Measurements from ENCODE around the gene PPP6R3. TPM values are rescaled to one million over a fixed set of nuclear protein-coding genes. Genes with fewer than 3 reads are reported as not detected.

PPP6R3 gene
- total RNA-seq, 1 donor from 2014 or later: 121 TPM

DNA sequence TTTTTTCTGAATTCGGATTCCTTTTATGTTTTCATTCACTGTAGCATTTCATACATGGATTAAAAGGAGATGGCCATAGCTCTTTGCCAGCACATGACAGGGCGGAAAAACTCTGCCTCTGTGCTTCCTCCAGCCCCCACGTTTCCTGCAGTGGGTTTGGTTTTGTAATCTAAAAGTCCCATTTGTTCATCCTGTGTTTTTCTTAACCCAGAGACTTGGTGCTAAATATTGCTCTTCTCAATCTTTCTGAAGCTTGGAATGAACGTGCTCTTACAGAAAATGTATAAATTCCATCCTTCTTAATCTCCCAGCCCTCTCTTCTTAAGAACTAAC, 89.9 kb downstream of the PPP6R3 start:
- DNase-seq (ENCODE audit: extremely low spot score in 2 of 2): no peak
- intact Hi-C loops (cut with DNase I): no loop called here
- TF ChIP-seq, protein P1, sequence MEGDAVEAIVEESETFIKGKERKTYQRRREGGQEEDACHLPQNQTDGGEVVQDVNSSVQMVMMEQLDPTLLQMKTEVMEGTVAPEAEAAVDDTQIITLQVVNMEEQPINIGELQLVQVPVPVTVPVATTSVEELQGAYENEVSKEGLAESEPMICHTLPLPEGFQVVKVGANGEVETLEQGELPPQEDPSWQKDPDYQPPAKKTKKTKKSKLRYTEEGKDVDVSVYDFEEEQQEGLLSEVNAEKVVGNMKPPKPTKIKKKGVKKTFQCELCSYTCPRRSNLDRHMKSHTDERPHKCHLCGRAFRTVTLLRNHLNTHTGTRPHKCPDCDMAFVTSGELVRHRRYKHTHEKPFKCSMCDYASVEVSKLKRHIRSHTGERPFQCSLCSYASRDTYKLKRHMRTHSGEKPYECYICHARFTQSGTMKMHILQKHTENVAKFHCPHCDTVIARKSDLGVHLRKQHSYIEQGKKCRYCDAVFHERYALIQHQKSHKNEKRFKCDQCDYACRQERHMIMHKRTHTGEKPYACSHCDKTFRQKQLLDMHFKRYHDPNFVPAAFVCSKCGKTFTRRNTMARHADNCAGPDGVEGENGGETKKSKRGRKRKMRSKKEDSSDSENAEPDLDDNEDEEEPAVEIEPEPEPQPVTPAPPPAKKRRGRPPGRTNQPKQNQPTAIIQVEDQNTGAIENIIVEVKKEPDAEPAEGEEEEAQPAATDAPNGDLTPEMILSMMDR (IDR thresholded peaks at IDR 0.05): no peak
- TF ChIP-seq POLR2A (IDR thresholded peaks at IDR 0.05) (no peak), POLR2AphosphoS5 (IDR thresholded peaks at IDR 0.05; ENCODE audit: insufficient read depth in 1 of 2, low read depth in 1 of 2) (no peak)
- H3K4me1 ChIP-seq: peaks cover 43% of the 10 kb centered on the region
- peaks cover 0 to 17% of the 10 kb centered on the region in 2 donors for H3K36me3 ChIP-seq
- no peaks in the 10 kb centered on the region for H3K9me3 ChIP-seq
- H3K4me3 ChIP-seq: no peak overlapping the region
- peak overlapping the region; percentile 20 for H3K27ac ChIP-seq
- no peaks in the 10 kb centered on the region for H3K27me3 ChIP-seq

DNA sequence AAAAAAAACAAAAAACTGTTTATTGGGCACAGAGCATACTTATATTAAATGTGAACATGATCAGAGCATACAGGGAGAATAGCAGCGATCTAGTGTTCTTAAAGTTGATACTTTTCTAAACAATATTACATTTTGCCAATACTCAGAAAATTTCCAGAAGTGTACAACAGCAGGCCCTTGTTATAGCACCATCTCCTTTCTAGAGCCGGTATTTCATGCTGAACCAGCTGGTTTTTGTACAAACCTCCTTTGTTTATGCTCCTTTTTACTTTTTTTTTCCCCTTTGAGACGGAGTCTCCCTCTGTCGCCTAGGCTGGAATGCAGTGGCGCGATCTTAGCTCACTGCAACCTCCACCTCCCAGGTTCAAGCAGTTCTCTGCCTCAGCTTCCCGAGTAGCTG, 90.7 kb downstream of the PPP6R3 start:
- H3K27ac ChIP-seq: no peak overlapping the region
- no peaks in the 10 kb centered on the region for H3K9me3 ChIP-seq
- intact Hi-C loops (cut with DNase I): no loop called here
- no peak for DNase-seq (ENCODE audit: extremely low spot score in 2 of 2)
- TF ChIP-seq, protein P1 (IDR thresholded peaks at IDR 0.05): no peak
- TF ChIP-seq POLR2A (IDR thresholded peaks at IDR 0.05): no peak
- no peak overlapping the region for H3K4me3 ChIP-seq
- H3K4me1 ChIP-seq: peaks cover 35% of the 10 kb centered on the region
- H3K27me3 ChIP-seq: no peaks in the 10 kb centered on the region
- peaks cover 0 to 16% of the 10 kb centered on the region in 2 donors for H3K36me3 ChIP-seq

DNA sequence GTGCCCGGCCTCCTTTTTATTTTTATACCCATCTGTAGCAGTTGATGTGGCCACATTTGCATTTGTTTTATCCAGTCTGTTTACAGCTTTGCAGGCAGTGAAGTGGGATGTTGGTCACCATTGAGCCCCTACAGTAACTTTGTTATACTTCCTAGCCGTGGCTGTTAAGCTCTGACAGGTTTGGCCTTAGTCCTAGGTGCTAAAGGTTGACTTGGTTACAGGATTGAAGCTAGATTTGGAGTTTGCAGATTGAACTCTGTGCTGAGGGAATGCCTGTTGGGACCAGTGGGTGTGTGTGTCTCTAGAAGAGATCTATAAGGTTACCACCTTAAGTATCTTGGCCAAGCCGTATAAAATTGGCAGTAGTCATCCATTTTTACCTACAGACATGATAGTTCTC, 91.2 kb downstream of the PPP6R3 start:
- TF ChIP-seq, protein P1 (IDR thresholded peaks at IDR 0.05): no peak
- TF ChIP-seq POLR2A (IDR thresholded peaks at IDR 0.05): no peak
- TF ChIP-seq POLR2AphosphoS5 (IDR thresholded peaks at IDR 0.05; ENCODE audit: insufficient read depth in 1 of 2, low read depth in 1 of 2): no peak
- Histone ChIP-seq H3K27me3 (no peaks in the 10 kb centered on the region), H3K27ac (no peak overlapping the region)

DNA sequence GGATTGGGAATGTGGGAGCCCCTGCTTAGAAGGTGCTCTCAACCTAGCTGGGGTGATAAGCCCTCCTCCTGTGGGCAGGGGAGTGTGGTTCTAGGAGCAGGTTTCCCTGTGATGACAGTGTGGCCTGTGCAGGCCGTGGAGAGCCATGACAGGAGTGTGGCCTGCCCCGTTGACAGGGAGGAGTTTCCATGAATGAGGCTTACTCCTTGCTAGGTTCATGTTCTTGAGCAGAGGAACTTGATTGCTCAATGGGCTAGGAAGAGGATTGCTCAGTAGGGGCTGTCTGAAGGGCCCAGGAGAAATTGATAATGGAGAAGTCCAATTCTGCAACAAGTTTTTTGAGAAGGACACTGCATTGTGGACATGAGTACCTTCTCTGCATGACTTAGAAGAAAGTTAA, 92.0 kb downstream of the PPP6R3 start:
- Histone ChIP-seq H3K9me3 (no peaks in the 10 kb centered on the region), H3K27me3 (no peaks in the 10 kb centered on the region), H3K36me3 (peaks cover 0 to 9% of the 10 kb centered on the region in 2 donors), H3K27ac (no peak overlapping the region), H3K4me3 (no peak overlapping the region), H3K4me1 (peaks cover 29% of the 10 kb centered on the region)
- TF ChIP-seq POLR2A (IDR thresholded peaks at IDR 0.05) (no peak), POLR2AphosphoS5 (IDR thresholded peaks at IDR 0.05; ENCODE audit: insufficient read depth in 1 of 2, low read depth in 1 of 2) (no peak)
- TF ChIP-seq, protein P1 (IDR thresholded peaks at IDR 0.05): no peak
- intact Hi-C loops (cut with DNase I): no loop called here
- DNase-seq (ENCODE audit: extremely low spot score in 2 of 2): no peak

More for the DNA sequence above, 91.2 kb downstream of the PPP6R3 start:
- intact Hi-C loops (cut with DNase I): no loop called here
- H3K9me3 ChIP-seq: no peaks in the 10 kb centered on the region
- DNase-seq (ENCODE audit: extremely low spot score in 2 of 2): no peak
- no peak overlapping the region for H3K4me3 ChIP-seq
- peaks cover 30% of the 10 kb centered on the region for H3K4me1 ChIP-seq
- H3K36me3 ChIP-seq: peaks cover 0 to 10% of the 10 kb centered on the region in 2 donors

DNA sequence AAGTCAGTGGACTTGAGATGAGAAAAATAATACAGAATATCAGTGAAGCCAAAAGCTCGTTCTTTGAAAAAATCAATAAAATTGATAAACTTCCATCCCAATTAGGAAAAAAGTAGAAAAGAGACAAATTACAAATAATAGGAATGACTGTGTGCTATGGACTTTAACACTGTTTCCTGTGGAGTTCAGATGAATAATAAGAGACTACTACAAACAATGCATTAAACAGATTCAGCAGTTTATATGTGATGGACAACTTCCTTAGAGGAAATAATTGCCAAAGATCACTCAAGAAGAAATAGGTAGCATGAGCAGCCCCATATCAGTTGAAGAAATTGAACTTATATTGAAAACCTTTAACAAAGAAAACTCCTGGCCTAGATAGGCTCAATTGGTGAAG, 99.7 kb downstream of the PPP6R3 start:
- Histone ChIP-seq H3K4me3 (no peak overlapping the region), H3K9me3 (no peaks in the 10 kb centered on the region), H3K27me3 (no peaks in the 10 kb centered on the region), H3K27ac (no peak overlapping the region), H3K36me3 (peaks cover 0 to 16% of the 10 kb centered on the region in 2 donors), H3K4me1 (no peaks in the 10 kb centered on the region)
- no peak for DNase-seq (ENCODE audit: extremely low spot score in 2 of 2)
- intact Hi-C loops (cut with DNase I): no loop called here
- TF ChIP-seq, protein P1 (IDR thresholded peaks at IDR 0.05): no peak
- TF ChIP-seq POLR2AphosphoS5 (IDR thresholded peaks at IDR 0.05; ENCODE audit: insufficient read depth in 1 of 2, low read depth in 1 of 2) (no peak), POLR2A (IDR thresholded peaks at IDR 0.05) (no peak)

Data from vagina (tissue), 2 donors.